ENCODE measurements around the gene PIEZO2.
A peak's percentile ranks its signal among the peaks of the same experiment; 100 is the strongest.
"Not testable (repeated sequence)": the region's sequence is repeated elsewhere in the genome, so short reads cannot be mapped to it uniquely, and the experiment has no call there.

PIEZO2 gene

DNA sequence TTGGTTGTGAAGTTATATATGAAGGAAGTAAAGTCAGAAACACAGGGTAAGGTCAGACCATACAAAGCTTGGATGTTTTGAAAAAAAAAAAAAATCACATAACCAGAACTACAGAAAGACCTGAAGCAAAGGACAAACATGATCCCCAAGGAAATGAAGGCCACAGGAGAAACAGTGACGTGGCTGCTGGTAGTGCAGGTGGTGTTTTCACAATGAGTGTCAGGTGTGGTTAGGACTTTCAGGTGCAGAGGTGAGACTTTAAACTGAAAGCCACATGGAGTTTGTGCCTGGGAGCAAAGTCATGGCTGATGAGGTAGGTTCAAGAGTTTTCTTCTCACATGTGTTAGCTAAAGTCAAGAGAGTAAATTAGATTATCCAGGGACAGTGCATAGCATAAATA lies 270.7 kb downstream of the PIEZO2 start:
- DNase-seq: no peak

DNA sequence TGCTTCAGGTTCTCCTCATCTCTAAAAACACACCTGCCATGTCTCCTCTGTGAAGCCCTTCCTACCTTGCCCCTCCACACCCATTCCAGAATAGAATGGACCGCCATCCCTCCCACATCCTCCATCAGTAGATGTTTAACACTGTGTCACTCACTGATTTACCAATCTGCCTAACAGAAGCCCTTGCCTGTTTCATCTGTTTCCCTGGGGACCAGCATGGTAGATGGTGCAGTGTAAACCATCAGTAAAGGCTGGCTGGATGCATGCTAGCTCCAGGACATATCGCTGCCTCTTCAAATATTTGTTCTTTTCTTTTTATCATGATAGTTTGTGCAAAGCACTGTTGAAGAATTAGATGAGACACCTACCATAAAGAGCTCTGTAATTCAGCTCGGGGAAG lies 271.4 kb downstream of the PIEZO2 start:
- DNase-seq: no peak

DNA sequence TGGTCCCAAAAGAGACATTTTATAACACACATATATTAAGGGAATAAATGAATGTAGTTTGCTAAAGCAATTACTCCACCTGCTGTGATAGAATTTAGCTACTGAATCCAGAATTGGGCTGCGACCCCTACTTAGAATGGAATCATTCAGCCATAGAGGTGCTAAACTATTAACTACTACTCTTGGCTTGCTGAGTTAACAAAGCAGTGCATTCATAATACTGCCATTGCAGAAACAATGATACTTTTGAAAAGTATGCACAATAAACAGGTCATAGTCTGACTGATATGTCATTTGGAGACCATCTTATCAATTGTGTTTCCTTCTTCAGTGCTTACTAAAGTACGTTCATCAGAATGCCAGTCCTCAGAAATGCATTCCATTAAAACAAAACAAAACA lies 273.6 kb downstream of the PIEZO2 start:
- DNase-seq: no peak

GRCh38 chr18:10872304-10872703 lies 277.1 kb downstream of the PIEZO2 start:
- DNase-seq: no peak

DNA sequence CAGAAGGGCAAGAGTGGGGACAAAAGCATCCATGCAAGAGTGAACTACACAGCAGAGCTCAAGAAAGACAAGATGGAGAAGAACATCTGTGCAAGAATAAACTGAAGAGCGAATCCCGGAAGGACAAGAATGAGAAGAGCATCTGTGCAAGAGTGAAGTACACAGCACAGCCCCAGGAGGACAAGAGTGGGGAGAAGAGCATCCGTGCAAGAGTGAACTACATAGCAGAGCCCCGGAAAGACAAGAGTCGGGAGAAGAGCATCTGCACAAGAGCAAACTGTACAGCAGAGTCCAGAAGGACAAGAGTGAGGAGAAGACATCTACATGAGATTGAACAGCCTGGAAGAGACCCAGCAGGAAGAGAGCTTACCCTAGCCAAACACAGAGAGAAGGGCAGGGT lies 284.6 kb downstream of the PIEZO2 start:
- DNase-seq: no peak

DNA sequence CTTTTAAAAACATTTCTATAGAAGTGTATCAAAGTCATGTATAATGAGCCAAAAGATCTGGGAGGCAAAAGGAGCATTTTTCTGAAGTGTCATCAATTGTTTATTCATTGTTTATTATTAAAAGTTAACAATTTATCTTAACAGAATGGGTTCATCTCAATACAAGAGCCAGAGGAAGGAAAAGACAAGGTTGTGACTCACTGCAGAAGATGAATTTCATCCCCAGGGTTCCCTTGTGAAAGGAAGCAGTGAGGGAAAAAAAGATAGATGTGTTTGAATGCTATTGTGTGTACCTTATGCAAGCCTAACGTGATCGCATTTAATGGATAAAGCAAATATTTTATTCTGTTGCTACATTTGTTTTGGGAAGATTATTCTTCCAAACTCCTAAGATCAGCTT lies 286.3 kb downstream of the PIEZO2 start:
- DNase-seq: no peak

- no peak for DNase-seq
These were observed 288.4 kb downstream of the PIEZO2 start for GRCh38 chr18:10860928-10861327.

- no peak for DNase-seq
These were observed 289.0 kb downstream of the PIEZO2 start for GRCh38 chr18:10860382-10860781.

DNA sequence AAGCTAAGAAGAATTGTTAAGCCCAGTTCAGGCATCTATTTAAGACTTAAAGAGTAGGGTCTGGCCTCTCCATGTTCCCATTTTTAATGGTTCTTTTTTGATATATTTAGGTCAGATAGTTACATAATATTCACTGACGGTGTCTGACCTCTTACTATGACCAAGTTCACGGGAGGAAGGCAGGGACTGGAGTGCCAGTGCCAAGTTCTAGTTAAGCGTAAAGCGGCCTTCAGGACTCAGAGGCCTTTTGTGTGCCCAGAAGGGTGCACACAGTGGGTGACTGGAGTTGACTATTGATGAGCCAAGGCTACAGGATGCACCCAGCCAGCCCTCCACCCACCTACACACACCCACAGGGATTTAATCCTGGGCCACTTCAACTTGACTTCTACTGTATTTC lies 290.9 kb downstream of the PIEZO2 start:
- DNase-seq: no peak

- no peak for DNase-seq
These were observed 293.2 kb downstream of the PIEZO2 start for GRCh38 chr18:10856132-10856531.

DNA sequence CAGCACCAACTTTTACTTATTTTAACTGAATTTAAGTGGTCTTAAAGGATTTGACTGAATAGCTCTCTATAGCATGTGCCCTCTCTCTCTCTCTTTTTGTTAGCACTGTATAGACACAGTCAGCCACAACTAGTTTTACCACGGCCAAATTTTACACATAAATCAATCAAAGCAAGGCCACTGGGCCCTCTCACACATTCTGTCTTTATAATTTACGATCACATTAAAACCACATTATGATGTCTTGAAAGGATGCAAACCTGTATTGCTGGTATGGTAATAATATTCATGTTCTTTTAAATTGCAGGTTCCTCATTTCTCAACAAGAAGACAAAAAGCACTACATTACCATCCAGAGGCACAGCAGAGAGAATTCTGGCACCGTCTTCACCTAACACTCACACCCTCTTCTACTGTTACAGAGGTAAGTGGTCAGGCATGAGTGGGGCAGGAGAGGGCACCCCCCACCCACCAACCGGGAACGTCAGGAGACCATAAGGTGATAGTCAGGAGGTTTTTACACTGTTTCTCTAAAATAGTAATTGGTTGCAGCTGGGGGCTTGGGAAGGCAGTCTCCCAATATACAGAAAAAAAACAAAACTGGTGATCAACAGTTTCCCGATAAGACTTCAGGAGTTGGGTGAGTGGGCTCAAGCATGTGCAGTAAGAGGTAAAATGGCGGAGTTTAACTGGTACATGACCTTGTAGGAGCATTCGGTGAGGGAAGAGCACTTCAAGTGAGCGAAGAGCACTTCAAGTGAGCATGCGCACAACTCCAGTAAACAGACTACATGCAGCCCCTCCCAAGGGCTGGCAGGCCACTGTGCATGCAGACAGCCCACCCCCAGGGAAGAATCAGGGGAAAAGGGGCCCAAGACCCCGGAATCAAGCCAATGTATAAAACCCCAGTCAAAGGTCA lies 296.7 kb downstream of the PIEZO2 start:
- DNase-seq: no peak

- peak; percentile 73 to 77 for DNase-seq
These were observed 297.5 kb downstream of the PIEZO2 start for GRCh38 chr18:10851824-10852319.

GRCh38 chr18:10850840-10851239 lies 298.5 kb downstream of the PIEZO2 start:
- DNase-seq: no peak

DNA sequence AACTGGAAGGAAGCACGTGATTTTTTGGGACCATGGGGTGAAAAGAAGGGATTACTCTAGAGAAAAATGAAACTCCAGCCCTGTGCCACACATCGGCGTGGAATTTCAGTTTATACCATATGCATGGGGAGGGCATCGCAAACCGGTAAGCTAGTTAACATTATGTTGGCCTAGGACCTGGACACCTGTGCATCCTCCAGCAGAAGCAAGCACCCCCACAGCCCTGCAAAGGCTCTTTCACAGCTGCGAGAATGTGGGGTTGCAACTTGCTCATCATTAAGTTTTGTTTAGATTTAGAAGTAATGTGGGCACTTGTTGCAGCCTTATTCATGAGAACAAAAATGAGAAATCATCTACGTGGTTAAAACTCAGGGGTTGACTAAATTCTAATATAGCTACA lies 299.2 kb downstream of the PIEZO2 start:
- DNase-seq: no peak

- no peak for DNase-seq
These were observed 301.5 kb downstream of the PIEZO2 start for GRCh38 chr18:10847907-10848306.

DNA sequence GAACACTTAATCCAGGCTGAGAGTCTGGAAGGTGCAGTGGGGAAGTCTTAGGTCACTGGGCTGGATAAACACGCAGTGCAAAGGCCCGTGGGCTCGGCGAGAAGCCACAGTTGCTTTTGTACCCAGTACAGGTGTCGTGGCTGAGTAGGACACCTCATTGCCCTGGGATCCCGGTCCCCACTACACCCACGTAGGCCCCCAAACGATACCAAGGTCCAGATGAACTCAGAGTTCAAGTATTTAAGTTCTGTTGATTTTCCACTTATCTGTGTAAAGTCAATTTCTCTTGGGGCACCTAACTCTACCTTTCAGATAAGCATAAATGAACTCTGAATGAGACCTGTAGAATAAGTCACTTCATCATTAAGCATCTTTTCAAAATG lies 302.0 kb downstream of the PIEZO2 start:
- no peak for DNase-seq

DNA sequence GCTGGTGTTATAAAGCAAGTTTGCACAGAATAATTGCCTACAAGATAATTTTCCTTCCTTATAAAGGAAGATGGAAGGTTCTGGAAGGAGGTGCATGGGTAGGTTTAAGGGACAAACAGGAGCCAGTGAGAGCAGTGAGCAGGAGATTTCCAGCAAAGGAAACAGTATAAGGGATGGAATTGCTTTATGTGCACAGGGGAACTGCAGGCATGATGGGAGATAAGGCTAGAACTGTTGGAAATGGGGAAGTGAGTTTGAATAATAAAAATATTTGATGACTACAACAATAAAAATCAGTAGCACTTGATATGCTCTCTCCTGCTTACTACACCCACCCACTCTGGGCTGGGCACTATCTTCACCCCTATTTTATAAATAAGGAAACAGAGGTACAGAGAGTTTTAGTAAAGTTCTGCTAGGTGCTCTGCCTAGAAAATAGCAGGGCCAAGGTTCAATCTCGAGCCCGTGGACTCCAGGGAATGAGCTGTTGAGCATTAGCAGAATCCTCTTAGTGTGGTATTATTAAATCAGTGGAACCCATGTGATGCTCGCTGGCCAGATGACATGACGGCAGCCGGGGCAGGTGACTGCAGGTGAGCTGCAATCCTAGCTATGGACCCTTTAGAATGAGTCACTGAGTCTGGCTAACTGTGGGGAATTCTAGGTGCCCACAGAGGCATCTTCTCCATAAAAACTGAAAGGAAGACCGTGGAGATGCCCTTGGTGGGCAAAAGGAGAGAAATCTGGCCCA lies 302.5 kb downstream of the PIEZO2 start:
- no peak for DNase-seq

DNA sequence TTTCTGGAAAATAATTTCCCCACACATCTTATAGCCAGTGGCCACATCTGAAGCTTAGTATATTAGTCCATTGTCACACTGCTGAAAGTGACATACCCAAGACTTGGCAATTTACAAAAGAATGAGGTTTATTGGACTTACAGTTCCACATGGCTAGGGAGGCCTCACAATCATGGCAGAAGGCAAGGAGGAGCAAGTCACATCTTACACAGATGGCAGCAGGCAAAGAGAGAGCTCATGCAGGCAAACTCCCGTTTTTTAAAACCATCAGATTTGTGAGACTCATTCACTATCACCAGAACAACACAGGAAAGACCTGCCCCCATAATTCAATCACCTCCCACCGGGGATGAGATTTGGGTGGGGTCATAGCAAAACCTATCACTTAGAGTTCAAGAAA lies 303.3 kb downstream of the PIEZO2 start:
- not testable (repeated sequence) for DNase-seq

DNA sequence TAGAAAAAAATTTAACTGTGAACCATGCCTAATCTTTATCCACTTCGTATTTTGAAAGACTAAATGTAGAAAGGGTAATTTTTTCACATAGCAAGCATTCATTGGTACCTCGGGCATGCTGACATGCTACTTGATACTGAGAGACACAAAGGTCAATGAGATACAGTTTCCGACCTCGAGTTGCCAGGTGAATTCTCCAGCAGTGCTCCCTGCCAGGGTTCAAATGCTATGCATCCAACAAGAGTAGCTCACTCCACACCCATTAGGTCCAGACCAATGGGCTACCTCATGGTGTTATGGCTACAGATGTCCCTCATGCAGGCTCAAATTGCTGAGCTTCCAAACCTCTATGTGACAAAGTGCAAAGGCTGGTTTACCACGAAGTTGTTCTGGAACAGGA lies 305.8 kb downstream of the PIEZO2 start:
- no peak for DNase-seq

DNA sequence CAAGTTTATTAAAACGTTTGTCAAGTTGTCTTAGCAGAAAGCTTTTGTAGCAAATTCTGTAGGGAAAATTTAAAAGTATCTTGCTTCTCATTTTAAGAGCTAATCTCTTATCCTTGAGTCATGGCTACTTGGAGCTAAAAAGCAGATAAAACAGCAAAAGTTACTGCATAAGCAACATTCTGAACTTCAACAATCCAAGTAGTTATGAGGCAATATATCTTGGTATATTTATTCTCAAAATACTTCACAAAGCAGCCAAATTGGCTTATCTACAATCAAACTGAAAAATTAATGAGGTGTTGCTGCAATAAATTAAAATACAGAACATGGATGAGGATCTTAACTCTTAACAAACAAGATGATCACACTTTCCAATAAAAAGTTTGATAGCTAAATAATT lies 306.5 kb downstream of the PIEZO2 start:
- DNase-seq: no peak

- DNase-seq: no peak
These were observed 307.0 kb downstream of the PIEZO2 start for GRCh38 chr18:10842371-10842770.

- DNase-seq: no peak
These were observed 308.2 kb downstream of the PIEZO2 start for GRCh38 chr18:10841203-10841602.

- DNase-seq: no peak
These were observed 308.6 kb downstream of the PIEZO2 start for GRCh38 chr18:10840743-10841142.

- DNase-seq: no peak
These were observed 309.9 kb downstream of the PIEZO2 start for GRCh38 chr18:10839421-10839820.

Measured in Kasumi-1 (cell line).